Type B pancreatic cell (in vitro differentiated cells): Measurements from ENCODE around the gene CRHR1. TPM values are rescaled to one million over a fixed set of nuclear protein-coding genes. Genes with fewer than 3 reads are reported as not detected.

Source experiments
- DNase-seq: peaks from one replicate; pipeline ENCODE4 v3.0.0; 2021; ENCODE audit warnings: mixed read lengths; ENCODE audit not compliant: unreplicated experiment; ENCODE audit errors: extremely low spot score
- H3K27ac Mint-ChIP-seq: 2 replicates; pipeline ENCODE4 v1.8.0; 2021; ENCODE audit warnings: mild to moderate bottlenecking, mixed read lengths
- H3K27me3 Mint-ChIP-seq: 2 replicates; pipeline ENCODE4 v1.8.0; 2021; ENCODE audit warnings: mixed read lengths
- H3K36me3 Mint-ChIP-seq: 2 replicates; pipeline ENCODE4 v1.8.0; 2021; ENCODE audit warnings: mixed read lengths
- H3K4me1 Mint-ChIP-seq: one replicate; pipeline ENCODE4 v1.8.0; 2021; ENCODE audit warnings: mixed read lengths; ENCODE audit not compliant: unreplicated experiment
- H3K4me3 Mint-ChIP-seq: 2 replicates; pipeline ENCODE4 v1.8.0; 2021; ENCODE audit warnings: mild to moderate bottlenecking, mixed read lengths
- H3K9me3 Mint-ChIP-seq: 2 replicates; pipeline ENCODE4 v1.8.0; 2021; ENCODE audit warnings: mixed read lengths
- total RNA-seq: library from RNA; stranded (reverse); gene quantifications from 2 replicates; pipeline ENCODE4 v1.2.1, GENCODE V29; 2021; ENCODE audit warnings: low replicate concordance
- TF ChIP-seq, protein P1 (sequence below): fragments of 200-600 bp; sonication (generic); conservative IDR thresholded peaks from 2 replicates; pipeline ENCODE4 v1.5.0; 2021; ENCODE audit warnings: antibody characterized with exemption, mild to moderate bottlenecking

Gene CRHR1
- total RNA-seq, 1 donor from 2014 or later, result 0.43 TPM

- Mint-ChIP-seq H3K4me3 (no peak overlapping the region), H3K9me3 (no peaks in the 10 kb centered on the region), H3K4me1 (no peaks in the 10 kb centered on the region), H3K36me3 (no peaks in the 10 kb centered on the region), H3K27ac (no peak overlapping the region), H3K27me3 (peaks cover 84% of the 10 kb centered on the region)
- no peak for DNase-seq
- TF ChIP-seq, protein P1, sequence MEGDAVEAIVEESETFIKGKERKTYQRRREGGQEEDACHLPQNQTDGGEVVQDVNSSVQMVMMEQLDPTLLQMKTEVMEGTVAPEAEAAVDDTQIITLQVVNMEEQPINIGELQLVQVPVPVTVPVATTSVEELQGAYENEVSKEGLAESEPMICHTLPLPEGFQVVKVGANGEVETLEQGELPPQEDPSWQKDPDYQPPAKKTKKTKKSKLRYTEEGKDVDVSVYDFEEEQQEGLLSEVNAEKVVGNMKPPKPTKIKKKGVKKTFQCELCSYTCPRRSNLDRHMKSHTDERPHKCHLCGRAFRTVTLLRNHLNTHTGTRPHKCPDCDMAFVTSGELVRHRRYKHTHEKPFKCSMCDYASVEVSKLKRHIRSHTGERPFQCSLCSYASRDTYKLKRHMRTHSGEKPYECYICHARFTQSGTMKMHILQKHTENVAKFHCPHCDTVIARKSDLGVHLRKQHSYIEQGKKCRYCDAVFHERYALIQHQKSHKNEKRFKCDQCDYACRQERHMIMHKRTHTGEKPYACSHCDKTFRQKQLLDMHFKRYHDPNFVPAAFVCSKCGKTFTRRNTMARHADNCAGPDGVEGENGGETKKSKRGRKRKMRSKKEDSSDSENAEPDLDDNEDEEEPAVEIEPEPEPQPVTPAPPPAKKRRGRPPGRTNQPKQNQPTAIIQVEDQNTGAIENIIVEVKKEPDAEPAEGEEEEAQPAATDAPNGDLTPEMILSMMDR, result no peak
Observed at GRCh38 chr17:45791041-45791582, 7.0 kb downstream of the CRHR1 start.

DNA sequence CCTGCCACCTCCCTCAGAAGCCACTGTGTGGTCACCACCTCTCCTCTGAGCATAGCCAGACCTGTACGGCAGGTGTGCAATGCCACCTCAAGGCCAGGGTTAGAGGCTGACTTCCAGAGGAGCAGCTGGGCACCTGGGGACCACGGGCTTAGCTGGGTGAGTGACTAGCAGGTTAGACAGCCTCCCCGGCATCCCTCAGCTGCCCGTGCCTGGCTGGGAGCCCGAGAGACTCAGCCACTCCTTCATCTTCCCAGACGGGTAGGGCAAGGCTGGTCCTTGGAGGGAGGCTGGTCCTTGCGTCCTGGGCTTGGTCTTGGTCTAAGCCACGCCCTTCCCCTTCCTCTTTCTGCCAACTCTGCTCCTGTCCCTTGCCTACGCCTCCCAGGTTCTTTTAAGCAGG, 7.8 kb downstream of the CRHR1 start:
- TF ChIP-seq, protein P1, result no peak
- Mint-ChIP-seq H3K4me1 (no peaks in the 10 kb centered on the region), H3K36me3 (no peaks in the 10 kb centered on the region), H3K4me3 (no peak overlapping the region), H3K27me3 (peaks cover 83% of the 10 kb centered on the region), H3K9me3 (no peaks in the 10 kb centered on the region), H3K27ac (no peak overlapping the region)
- no peak for DNase-seq

- Mint-ChIP-seq H3K27ac (no peak overlapping the region), H3K27me3 (peaks cover 79% of the 10 kb centered on the region), H3K36me3 (no peaks in the 10 kb centered on the region), H3K9me3 (no peaks in the 10 kb centered on the region), H3K4me1 (no peaks in the 10 kb centered on the region), H3K4me3 (no peak overlapping the region)
- DNase-seq, result no peak
- TF ChIP-seq, protein P1, result no peak
Observed at GRCh38 chr17:45792437-45792836, 8.3 kb downstream of the CRHR1 start.

DNA sequence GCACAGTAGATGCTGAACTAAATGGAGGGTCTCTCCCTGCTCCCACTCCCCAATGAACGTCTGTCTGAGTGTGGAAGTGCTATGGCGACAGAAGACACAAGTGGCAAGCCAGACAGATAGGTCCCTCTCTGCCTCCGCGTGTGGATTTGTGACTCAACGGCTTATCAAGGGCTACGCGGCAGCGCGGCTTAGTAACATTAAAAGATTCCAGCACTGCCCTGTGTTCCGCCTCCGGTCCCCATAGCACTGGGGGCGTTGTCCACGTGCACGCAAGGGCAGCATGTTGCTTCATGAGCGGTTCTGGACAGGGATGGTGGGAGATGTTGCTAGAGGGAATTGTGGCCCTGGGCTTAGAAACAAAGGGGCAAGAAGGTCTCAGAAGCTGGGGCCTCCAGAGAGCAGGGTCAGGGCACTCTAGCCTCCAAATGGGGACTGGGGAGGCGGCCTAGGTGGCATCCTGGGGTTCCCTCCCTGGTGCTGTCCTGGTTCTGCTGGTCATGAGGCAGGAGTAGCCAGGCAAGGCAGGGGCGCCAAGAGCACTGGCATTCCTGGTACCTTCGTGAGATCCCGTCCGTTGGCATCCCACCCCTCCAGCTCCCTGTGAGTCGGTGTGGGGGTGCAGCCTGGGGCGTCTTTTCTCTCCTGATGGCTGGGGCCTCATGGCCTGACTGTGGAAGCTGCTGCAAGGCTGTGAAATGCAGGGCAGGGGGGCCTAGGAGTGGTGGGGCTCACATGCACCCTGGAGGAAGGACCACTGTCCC, 9.1 kb downstream of the CRHR1 start:
- Mint-ChIP-seq H3K27me3 (peaks cover 74% of the 10 kb centered on the region), H3K27ac (no peak overlapping the region), H3K4me1 (no peaks in the 10 kb centered on the region), H3K36me3 (no peaks in the 10 kb centered on the region), H3K4me3 (no peak overlapping the region), H3K9me3 (no peaks in the 10 kb centered on the region)
- TF ChIP-seq, protein P1, result no peak
- DNase-seq, result no peak

DNA sequence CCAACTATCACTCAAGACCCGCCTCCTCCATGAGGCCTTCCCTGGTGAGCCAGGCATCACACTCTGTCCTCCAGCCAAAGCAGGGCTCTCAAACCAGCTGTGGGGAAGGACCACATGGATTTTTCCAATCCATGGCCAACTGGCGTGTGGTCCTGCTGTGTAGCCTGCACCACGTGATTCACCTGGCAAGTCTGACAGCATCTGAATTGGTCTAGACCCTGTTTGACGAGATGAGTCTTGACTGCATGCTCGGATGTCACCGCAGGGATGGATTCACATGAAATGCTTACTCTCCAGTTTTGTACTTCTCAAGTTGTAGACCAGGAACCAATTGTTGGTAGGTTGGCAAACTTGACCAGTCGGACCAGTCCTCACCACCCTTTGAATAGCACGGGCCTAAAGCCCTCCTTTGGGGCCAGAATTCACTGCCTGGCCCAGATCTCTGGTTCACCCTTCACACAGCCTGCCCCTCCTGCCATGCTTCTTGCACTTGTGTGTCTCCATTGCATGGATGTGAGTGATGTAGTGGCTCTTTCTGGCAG, 9.9 kb downstream of the CRHR1 start:
- Mint-ChIP-seq H3K9me3 (no peaks in the 10 kb centered on the region), H3K4me3 (no peak overlapping the region), H3K27me3 (peaks cover 68% of the 10 kb centered on the region), H3K4me1 (no peaks in the 10 kb centered on the region), H3K27ac (no peak overlapping the region), H3K36me3 (no peaks in the 10 kb centered on the region)
- no peak for DNase-seq
- TF ChIP-seq, protein P1, result no peak
